HG02938 (cell line): ENCODE data around the gene MTERF4.

ENCODE experiments used
- ATAC-seq: cut with Tn5 transposase; IDR thresholded peaks from one replicate; pipeline ENCODE4 v1.9.1; 2021; ENCODE audit warnings: mild to moderate bottlenecking, moderate library complexity; ENCODE audit not compliant: unreplicated experiment

Gene MTERF4

GRCh38 chr2:241052677-241053360, 49.3 kb downstream of the MTERF4 start:
- ATAC-seq = no peak

- ATAC-seq = no peak
Observed at GRCh38 chr2:241051578-241052487, 50.3 kb downstream of the MTERF4 start.

- no peak for ATAC-seq
Observed at GRCh38 chr2:241050624-241051577, 51.2 kb downstream of the MTERF4 start.

DNA sequence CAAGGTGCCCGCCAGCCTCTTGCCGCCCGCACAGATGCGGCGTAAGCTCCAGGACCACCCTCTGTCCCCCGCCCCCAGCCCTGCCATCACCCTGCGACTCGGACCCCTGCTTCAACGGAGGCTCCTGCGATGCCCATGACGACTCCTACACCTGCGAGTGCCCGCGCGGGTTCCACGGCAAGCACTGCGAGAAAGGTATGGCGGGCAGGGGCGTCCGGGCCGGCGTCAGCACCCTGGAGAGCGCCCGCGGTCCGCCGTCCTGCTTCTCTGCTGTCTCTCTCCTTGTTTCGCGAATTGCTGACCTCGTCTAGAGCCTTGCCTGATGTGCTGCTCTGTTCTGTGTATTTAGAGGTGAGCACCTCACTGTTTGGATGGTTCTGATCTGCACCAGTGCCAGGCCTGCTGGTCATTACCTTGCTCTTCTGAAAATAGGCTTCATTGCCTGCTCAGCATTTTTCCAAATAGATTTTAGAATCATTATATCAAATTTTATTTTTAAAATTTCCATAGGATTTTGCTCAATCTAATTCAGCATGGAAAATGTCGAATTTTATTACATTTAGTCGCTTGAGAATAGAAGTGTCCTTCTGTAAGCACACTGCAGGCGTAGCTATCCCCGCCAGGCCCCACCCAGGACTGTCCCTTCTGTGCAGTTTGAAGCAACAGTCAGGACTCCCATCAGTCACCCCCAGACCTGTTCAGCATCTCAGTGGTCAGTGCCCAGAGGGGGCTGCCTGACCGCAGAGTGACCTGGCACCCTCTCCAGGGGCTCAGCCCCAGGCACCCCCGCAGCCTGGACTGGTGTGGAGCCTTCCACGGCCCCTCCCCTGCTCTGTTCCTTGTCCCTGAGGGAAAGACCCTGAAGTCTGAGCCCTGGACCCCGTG, 52.1 kb downstream of the MTERF4 start:
- ATAC-seq = no peak

DNA sequence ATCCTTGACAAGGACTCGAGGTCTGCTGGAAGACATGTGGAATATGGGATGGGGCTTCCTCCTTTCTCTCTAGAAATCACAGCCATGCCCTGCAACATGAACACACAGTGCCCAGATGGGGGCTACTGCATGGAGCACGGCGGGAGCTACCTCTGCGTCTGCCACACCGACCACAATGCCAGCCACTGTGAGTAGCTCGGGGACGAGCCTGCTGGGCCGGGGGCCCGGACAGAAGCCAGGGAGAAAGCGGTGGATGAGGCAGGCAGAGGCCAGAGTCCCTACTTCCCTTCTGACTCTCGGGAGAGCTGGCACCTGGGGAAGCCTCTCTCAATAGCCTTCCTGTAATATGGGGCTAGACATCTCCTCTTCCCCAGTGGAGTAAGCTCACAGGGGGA, 53.1 kb downstream of the MTERF4 start:
- no peak for ATAC-seq

DNA sequence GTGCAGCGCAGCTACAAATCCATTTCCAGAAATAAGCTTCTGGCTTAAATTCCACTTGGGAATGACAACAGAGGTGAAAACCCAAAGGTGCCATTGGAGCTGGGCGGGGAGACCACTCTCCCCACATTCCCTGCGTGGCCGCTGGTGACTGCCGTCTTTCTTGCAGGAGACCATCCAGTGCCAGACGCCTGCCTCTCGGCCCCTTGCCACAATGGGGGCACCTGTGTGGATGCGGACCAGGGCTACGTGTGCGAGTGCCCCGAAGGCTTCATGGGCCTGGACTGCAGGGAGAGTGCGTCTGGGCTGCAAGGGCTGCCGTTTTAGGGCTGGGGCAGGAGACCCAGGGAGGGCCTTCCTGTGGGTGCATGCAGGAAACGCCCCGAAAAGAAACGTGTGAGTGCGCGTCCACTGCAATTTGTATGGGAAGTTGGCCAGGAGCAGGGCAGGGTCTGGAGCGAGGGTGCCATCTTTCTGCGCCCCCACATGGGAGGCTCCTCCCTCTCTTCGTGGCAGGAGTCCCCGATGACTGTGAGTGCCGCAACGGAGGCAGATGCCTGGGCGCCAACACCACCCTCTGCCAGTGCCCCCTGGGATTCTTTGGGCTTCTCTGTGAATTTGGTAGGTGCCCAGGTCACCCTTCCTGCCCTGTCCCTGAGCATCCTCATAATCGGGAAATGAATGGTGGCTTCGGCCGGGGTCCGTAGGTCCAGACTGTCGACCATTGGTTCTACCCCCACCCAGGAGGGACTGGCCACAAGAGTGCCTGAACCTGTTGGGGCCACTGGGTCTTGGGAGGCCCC, 53.7 kb downstream of the MTERF4 start:
- no peak for ATAC-seq

- ATAC-seq = no peak
Observed at GRCh38 chr2:241047253-241048010, 54.7 kb downstream of the MTERF4 start.
